PFSK-1 (cell line): ENCODE results near the gene HOXA4.

ENCODE experiments used
- FOXP2 ChIP-seq: optimal IDR thresholded peaks from 2 replicates; pipeline ENCODE3; 2011; ENCODE audit warnings: borderline replicate concordance, control low read depth, inconsistent platforms; ENCODE audit not compliant: insufficient read depth; ENCODE audit errors: extremely low read length, extremely low read depth
- POLR2AphosphoS5 ChIP-seq: IDR thresholded peaks from 2 replicates; pipeline ENCODE4 v1.6.1; 2012; ENCODE audit warnings: low read depth, mild to moderate bottlenecking, control low read depth, low read length, moderate library complexity
- REST ChIP-seq, 2 experiments: IDR thresholded peaks; 2 replicates each; pipeline versions ENCODE4 v1.6.1 to v1.8.0; 2011 to 2012; ENCODE audit warnings: low read depth in 2 of 2, low read length in 2 of 2, control low read depth in 1 of 2, inconsistent platforms in 1 of 2, mild to moderate bottlenecking in 1 of 2, moderate library complexity in 1 of 2; ENCODE audit not compliant: insufficient read depth in 1 of 2
- SIN3A ChIP-seq: IDR thresholded peaks from 2 replicates; pipeline ENCODE4 v1.6.1; 2012; ENCODE audit warnings: mild to moderate bottlenecking, low read length, moderate library complexity, borderline replicate concordance; ENCODE audit not compliant: insufficient read depth
- TAF1 ChIP-seq: IDR thresholded peaks from 2 replicates; pipeline ENCODE4 v1.6.1; 2012; ENCODE audit warnings: low read length, control low read depth, borderline replicate concordance; ENCODE audit not compliant: insufficient read depth

Gene HOXA4

GRCh38 chr7:27137640-27138315 lies 7.2 kb upstream of the HOXA4 start:
- no peak for TF ChIP-seq SIN3A
- TF ChIP-seq FOXP2 = no peak
- TF ChIP-seq REST (IDR thresholded peaks at IDR 0.05; ENCODE audit: insufficient read depth in 1 of 2, low read depth in 2 of 2, low read length in 2 of 2) = no peak
- no peak for TF ChIP-seq POLR2AphosphoS5
- TF ChIP-seq TAF1 = no peak

- TF ChIP-seq TAF1 = no peak
- TF ChIP-seq REST (IDR thresholded peaks at IDR 0.05; ENCODE audit: insufficient read depth in 1 of 2, low read depth in 2 of 2, low read length in 2 of 2) = no peak
- TF ChIP-seq SIN3A = no peak
- no peak for TF ChIP-seq FOXP2
- no peak for TF ChIP-seq POLR2AphosphoS5
Observed at GRCh38 chr7:27134392-27134791, 3.8 kb upstream of the HOXA4 start.

GRCh38 chr7:27133409-27134231 lies 3.1 kb upstream of the HOXA4 start:
- TF ChIP-seq REST (IDR thresholded peaks at IDR 0.05; ENCODE audit: insufficient read depth in 1 of 2, low read depth in 2 of 2, low read length in 2 of 2) = no peak
- no peak for TF ChIP-seq POLR2AphosphoS5
- no peak for TF ChIP-seq SIN3A
- no peak for TF ChIP-seq TAF1
- no peak for TF ChIP-seq FOXP2

- no peak for TF ChIP-seq POLR2AphosphoS5
Observed at GRCh38 chr7:27132978-27133377, 2.4 kb upstream of the HOXA4 start.

- TF ChIP-seq FOXP2 (no peak), SIN3A (no peak), REST (IDR thresholded peaks at IDR 0.05; ENCODE audit: insufficient read depth in 1 of 2, low read depth in 2 of 2, low read length in 2 of 2) (no peak), POLR2AphosphoS5 (no peak), TAF1 (no peak)
Observed at GRCh38 chr7:27132214-27132613, 1.7 kb upstream of the HOXA4 start.
